Activated CD8-positive, alpha-beta T cell treated with anti-CD3 and anti-CD28 coated beads for 36 hours (primary cell): ENCODE data around the gene GMPR. TPM values are rescaled to one million over a fixed set of nuclear protein-coding genes. Genes with fewer than 3 reads are reported as not detected.

ENCODE experiments used
- ATAC-seq: fragments of 200-7000 bp; cut with Tn5 transposase; one replicate; pipeline ENCODE4 v1.10.0; 2021; ENCODE audit warnings: mild to moderate bottlenecking, moderate library complexity
- CTCF ChIA-PET: fragments of 350-600 bp; sonication (Branson Sonifier 250); formaldehyde crosslinking; loops from one replicate; lab custom pipeline; 2021; ENCODE audit warnings: antibody characterized with exemption; lab: Charles Lee
- POLR2A ChIA-PET: fragments of 350-600 bp; sonication (Branson Sonifier 250); formaldehyde crosslinking; loops from one replicate; lab custom pipeline; 2021; ENCODE audit warnings: antibody characterized with exemption; lab: Charles Lee
- DNase-seq: peaks from one replicate; pipeline ENCODE4 v3.0.0-alpha.2; 2020
- H3K27ac Mint-ChIP-seq: one replicate; pipeline ENCODE4 v1.8.0; 2021; ENCODE audit warnings: mild to moderate bottlenecking, mixed read lengths
- H3K27me3 Mint-ChIP-seq: one replicate; pipeline ENCODE4 v1.8.0; 2021; ENCODE audit warnings: mixed read lengths
- H3K36me3 Mint-ChIP-seq: one replicate; pipeline ENCODE4 v1.8.0; 2021; ENCODE audit warnings: low read depth, mixed read lengths
- H3K4me1 Mint-ChIP-seq: one replicate; pipeline ENCODE4 v1.8.0; 2021; ENCODE audit warnings: low read depth, mixed read lengths
- H3K4me3 Mint-ChIP-seq: one replicate; pipeline ENCODE4 v1.8.0; 2021; ENCODE audit warnings: mild to moderate bottlenecking, moderate library complexity, mixed read lengths
- H3K9me3 Mint-ChIP-seq: one replicate; pipeline ENCODE4 v1.8.0; 2021; ENCODE audit warnings: mixed read lengths
- intact Hi-C: fragments of 100-400 bp; cut with micrococcal nuclease; formaldehyde crosslinking; loops from one replicate; pipeline ENCODE4 v1.10.0; 2022
- total RNA-seq, 2 experiments: library from RNA; stranded (reverse); gene quantifications; one replicate each; pipeline ENCODE4 v1.2.3, GENCODE V29; 2021
- TF ChIP-seq, protein P1 (sequence below): fragments of 200-600 bp; IDR thresholded peaks from one replicate; pipeline ENCODE4 v1.8.0; 2022; ENCODE audit warnings: antibody characterized with exemption, mild to moderate bottlenecking

GMPR gene
- total RNA-seq, 2 experiments from 2014 or later = 0.31 to 0.65 TPM

DNA sequence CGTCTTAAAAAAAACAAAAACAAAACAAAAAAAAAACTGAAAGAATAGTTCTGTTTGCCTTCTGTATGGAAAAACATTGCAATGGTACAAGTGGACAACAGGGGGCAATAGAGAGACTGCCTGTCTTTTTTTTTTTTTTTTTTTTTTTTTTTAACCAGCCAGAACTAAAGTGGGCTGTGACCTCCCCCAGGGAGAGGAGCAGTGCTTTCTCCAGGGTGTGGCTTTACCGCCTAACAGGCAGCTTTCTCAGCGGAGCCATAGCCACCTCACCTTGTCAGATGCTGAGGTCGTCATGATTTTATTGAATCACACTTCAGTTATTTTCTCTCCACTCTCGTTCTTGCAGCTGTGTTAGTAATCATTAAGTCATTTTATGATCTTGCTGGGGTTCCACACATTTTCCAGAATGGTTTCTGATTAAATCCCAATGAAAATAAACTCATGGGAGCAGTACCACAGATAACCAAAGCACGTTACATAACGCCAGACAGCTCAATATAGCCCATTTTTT is 78.4 kb downstream of the GMPR start:
- DNase-seq = peak; percentile 49
- POLR2A ChIA-PET = interaction anchor here (0.6 kb wide), 1 partner anchor 11 kb away, joined by 3 read pairs; no protein-coding TSS in a partner anchor
- H3K4me1 Mint-ChIP-seq = peaks cover 49% of the 10 kb centered on the region

DNA sequence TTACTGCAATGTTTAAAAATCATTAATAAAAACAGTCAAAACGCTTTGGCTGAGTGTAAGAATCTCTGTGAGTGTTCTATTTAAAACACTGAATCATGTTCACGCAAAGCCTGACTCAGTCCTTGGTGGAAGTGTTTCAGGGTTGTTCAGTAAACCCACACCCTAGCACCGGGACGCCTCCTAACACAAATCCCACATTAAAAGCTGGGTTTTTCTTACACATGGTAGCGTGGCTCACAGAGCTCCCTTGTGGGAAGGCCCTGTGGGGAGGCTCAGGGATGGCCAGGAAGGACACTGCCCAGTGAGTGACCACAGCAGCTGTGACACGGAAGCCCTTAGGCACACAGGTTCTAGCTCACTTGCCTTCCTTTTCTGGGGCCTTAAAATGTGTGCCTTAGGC is 80.2 kb downstream of the GMPR start:
- DNase-seq (peak; percentile 51), ATAC-seq (no peak)
- POLR2A ChIA-PET = interaction anchor here (0.8 to 1.1 kb wide), 2 partner anchors 162 to 443 kb away, joined by 3 read pairs; partner anchors contain the start of gene ATXN1
- Mint-ChIP-seq H3K9me3 (no peaks in the 10 kb centered on the region), H3K27me3 (no peaks in the 10 kb centered on the region), H3K36me3 (peaks cover 18% of the 10 kb centered on the region), H3K4me1 (peaks cover 65% of the 10 kb centered on the region), H3K27ac (peak overlapping the region; percentile 94), H3K4me3 (no peak overlapping the region)
- TF ChIP-seq, protein P1, sequence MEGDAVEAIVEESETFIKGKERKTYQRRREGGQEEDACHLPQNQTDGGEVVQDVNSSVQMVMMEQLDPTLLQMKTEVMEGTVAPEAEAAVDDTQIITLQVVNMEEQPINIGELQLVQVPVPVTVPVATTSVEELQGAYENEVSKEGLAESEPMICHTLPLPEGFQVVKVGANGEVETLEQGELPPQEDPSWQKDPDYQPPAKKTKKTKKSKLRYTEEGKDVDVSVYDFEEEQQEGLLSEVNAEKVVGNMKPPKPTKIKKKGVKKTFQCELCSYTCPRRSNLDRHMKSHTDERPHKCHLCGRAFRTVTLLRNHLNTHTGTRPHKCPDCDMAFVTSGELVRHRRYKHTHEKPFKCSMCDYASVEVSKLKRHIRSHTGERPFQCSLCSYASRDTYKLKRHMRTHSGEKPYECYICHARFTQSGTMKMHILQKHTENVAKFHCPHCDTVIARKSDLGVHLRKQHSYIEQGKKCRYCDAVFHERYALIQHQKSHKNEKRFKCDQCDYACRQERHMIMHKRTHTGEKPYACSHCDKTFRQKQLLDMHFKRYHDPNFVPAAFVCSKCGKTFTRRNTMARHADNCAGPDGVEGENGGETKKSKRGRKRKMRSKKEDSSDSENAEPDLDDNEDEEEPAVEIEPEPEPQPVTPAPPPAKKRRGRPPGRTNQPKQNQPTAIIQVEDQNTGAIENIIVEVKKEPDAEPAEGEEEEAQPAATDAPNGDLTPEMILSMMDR = no peak
- intact Hi-C loops = no loop called here
- CTCF ChIA-PET = interaction anchor here (0.7 to 4.9 kb wide), 5 partner anchors 14 to 445 kb away, joined by 3 to 54 read pairs (median 4); no protein-coding TSS in a partner anchor

More for the DNA sequence above, 78.4 kb downstream of the GMPR start:
- Mint-ChIP-seq H3K36me3 (peaks cover 10% of the 10 kb centered on the region), H3K9me3 (no peaks in the 10 kb centered on the region), H3K27me3 (no peaks in the 10 kb centered on the region), H3K27ac (peak overlapping the region; percentile 11), H3K4me3 (no peak overlapping the region)
- CTCF ChIA-PET = interaction anchor here (0.6 to 4.9 kb wide), 15 partner anchors 9 to 729 kb away, joined by 3 to 54 read pairs (median 3); no protein-coding TSS in a partner anchor
- TF ChIP-seq, protein P1 = peak; percentile 84
- ATAC-seq = peak; percentile 31
- intact Hi-C loops = no loop called here

DNA sequence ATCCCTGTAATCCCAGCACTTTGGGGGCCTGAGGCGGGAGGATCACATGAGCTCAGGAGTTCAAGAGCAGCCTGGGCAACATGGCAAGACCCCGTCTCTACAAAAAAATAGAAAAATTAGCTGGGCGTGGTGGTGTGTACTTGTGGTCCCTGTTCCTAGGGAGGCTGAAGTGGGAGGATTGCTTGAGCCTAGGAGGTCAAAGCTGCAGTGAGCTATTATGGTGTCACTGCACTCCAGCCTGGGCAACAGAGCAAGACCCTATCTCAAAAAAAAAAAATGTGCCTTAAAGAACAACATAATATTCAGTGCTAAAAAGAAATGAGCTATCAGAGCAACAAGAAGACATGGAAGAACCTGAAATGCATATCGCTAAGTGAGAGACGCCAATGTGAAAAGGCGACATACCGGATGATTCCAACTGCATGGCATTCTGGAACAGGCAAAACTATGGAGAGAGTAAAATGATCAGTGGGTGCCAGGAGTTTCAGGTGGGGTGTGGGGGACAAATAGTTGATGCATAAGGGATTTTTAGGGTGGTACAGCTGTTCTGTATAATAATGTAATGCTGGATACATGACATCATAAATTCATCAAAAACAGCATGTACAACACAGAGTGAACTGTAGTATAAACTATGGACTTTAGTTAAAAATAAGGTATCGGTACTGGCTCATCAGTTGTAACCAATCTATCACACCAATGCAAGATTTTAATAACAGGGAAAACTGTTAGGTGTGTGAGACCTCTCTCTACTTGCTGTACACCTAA is 80.8 kb downstream of the GMPR start:
- ChIA-PET CTCF (interaction anchor here (0.7 to 4.9 kb wide), 6 partner anchors 14 to 444 kb away, joined by 3 to 54 read pairs (median 4); no protein-coding TSS in a partner anchor), POLR2A (interaction anchor here (0.6 to 1.1 kb wide), 4 partner anchors 31 to 698 kb away, joined by 3 to 4 read pairs (median 3); partner anchors contain the start of gene ATXN1)
- H3K4me1 Mint-ChIP-seq = peaks cover 71% of the 10 kb centered on the region
- peaks cover 19% of the 10 kb centered on the region for H3K36me3 Mint-ChIP-seq
- H3K4me3 Mint-ChIP-seq = peak overlapping the region; percentile 61
- no peaks in the 10 kb centered on the region for H3K27me3 Mint-ChIP-seq
- peak overlapping the region; percentile 94 for H3K27ac Mint-ChIP-seq
- TF ChIP-seq, protein P1 = no peak
- no peak for ATAC-seq
- no peaks in the 10 kb centered on the region for H3K9me3 Mint-ChIP-seq
- intact Hi-C loops = no loop called here
- DNase-seq = no peak

DNA sequence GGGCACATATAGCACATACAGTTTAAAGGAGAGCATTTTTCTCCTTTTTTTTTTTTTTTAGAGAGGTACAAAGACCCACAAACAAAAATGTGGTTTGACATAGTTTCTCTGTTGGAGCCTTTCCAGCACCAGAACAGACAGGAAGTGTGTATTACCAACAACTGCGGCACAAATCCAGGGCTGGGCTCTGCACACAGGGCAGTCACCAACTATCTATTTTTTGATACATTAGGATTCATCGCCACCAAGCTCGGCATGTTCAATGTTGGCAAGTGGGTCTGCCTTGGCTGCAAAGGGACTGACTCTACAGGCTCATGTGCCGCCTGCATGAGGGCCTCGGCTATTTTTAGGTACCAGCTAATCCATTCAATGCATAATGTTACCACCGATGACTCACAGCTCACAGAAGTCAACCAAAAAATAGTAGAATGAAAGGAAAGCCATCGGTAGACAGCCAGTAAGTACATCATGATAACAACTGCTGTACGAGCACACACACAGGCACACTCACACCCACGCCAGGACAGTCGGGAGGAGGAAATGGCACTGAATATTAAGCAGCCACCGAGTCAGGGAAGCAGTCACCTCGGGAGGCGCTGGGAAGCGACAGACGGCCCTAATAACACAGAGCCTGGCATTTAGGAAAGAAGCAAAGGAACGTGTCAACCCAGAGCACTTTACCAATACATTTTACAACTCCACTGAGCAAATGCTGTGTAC is 81.6 kb downstream of the GMPR start:
- peak overlapping the region; percentile 94 for H3K27ac Mint-ChIP-seq
- ChIA-PET CTCF (interaction anchor here (1.5 to 4.9 kb wide), 4 partner anchors 13 to 444 kb away, joined by 4 to 54 read pairs (median 13); no protein-coding TSS in a partner anchor), POLR2A (interaction anchor here (0.6 to 0.8 kb wide), 3 partner anchors 30 to 156 kb away, joined by 3 to 4 read pairs (median 4); no protein-coding TSS in a partner anchor)
- intact Hi-C loops = loop anchor here (5.0 to 10.0 kb wide), 3 partner anchors 188 to 635 kb away; no protein-coding TSS in a partner anchor
- H3K9me3 Mint-ChIP-seq = no peaks in the 10 kb centered on the region
- H3K27me3 Mint-ChIP-seq = no peaks in the 10 kb centered on the region
- peaks cover 19% of the 10 kb centered on the region for H3K36me3 Mint-ChIP-seq
- peak overlapping the region; percentile 61 for H3K4me3 Mint-ChIP-seq
- DNase-seq = peak; percentile 82
- TF ChIP-seq, protein P1 = no peak
- peaks cover 78% of the 10 kb centered on the region for H3K4me1 Mint-ChIP-seq
- ATAC-seq = peak; percentile 56
